Measurements from ENCODE around the gene SCYGR2.

SCYGR2 gene

DNA sequence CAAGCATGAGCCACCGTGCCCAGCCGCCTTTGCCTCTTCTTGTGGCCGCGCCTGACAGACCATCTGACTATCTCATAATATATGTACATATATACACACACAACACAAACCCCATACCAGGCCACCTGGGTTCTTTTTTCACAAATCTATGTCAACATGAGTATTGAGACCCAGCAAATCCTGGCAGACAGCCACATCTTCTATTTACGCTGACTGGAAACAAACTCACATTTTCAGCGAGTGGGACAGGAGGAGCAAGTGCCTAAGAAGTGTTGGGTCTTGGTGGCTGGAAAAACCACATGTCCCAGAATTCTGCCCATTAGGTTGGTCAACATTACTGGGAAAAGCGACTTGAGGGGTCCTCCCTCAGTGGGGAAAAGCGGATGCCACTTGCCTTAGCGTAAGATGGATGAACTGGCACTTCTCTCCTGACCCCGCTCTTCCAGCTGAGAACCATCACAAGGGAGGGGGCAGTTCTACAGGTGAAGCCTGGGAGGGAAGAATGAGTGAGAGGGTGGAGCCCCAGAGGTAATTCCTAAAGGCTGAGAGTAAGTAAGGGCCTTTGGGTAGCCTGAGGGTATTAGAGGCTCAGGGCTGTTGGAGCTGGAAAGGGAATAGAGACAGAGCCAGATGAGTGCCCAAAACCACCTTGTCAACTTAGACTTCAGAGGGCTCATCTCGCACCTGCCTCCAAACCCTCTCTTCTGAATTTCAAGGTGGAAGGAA lies 14.0 kb downstream of the SCYGR2 start:
- in situ Hi-C loops (cut with MboI; ENCODE audit: low sequenced_read_pairs) = no loop called here

GRCh38 chr2:227613272-227613660 lies 14.6 kb downstream of the SCYGR2 start:
- in situ Hi-C loops (cut with MboI; ENCODE audit: low sequenced_read_pairs) = no loop called here

GRCh38 chr2:227614246-227614645 lies 15.6 kb downstream of the SCYGR2 start:
- in situ Hi-C loops (cut with MboI; ENCODE audit: low sequenced_read_pairs) = no loop called here

GRCh38 chr2:227614740-227615139 lies 16.0 kb downstream of the SCYGR2 start, which contains the start of gene SCYGR3:
Gene SCYGR3 (minus strand): TSS chr2:227614840. CDS start chr2:227614840, 0 bp downstream.
- in situ Hi-C loops (cut with MboI; ENCODE audit: low sequenced_read_pairs) = no loop called here

DNA sequence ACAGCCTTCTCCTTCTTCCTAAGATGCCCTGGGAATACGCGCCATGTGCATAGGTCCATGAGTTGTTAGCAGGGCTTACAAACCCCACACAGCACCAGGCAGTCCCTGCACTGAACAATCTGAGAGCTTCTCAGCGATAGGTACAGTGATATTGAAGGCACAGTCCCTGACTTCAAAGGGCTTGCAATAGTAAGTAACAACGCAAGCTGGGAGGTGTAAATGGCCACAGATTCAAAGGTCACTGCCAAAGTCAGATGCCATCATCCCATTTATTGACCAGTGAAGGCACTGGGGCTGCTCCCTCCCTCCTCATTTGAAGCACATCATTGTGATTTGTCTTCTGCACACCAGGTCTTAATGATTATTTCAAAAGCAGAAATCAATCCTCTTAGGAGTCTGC lies 16.5 kb downstream of the SCYGR2 start:
- in situ Hi-C loops (cut with MboI; ENCODE audit: low sequenced_read_pairs) = no loop called here

- in situ Hi-C loops (cut with MboI; ENCODE audit: low sequenced_read_pairs) = no loop called here
Measured at GRCh38 chr2:227615906-227616305, 17.2 kb downstream of the SCYGR2 start.

DNA sequence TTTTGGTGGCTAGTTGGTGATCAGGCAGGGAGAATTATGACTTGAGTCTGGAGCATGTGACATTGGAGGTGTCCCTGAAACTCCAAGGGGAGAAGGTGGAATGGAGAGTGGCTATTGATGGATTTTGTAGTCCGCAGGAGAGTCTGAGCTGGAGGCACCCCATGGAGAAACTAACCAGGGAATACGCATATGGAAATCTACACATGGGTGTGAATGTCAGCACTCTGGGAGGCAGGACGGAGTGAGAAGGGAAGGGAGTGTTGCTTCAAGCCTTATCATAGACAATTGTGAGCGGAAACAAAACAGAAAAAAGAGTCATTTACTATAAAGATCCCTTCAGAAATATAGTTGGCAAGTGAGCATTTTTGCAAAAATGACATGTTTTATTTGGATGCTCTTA lies 17.9 kb downstream of the SCYGR2 start:
- in situ Hi-C loops (cut with MboI; ENCODE audit: low sequenced_read_pairs) = no loop called here

GRCh38 chr2:227617316-227618230 lies 18.9 kb downstream of the SCYGR2 start, which contains the start of gene SCYGR4:
Gene SCYGR4 (plus strand): TSS chr2:227617498. CDS start chr2:227617498, 0 bp downstream.
- in situ Hi-C loops (cut with MboI; ENCODE audit: low sequenced_read_pairs) = no loop called here

- in situ Hi-C loops (cut with MboI; ENCODE audit: low sequenced_read_pairs) = no loop called here
Measured at GRCh38 chr2:227623226-227623625, 24.5 kb downstream of the SCYGR2 start.

DNA sequence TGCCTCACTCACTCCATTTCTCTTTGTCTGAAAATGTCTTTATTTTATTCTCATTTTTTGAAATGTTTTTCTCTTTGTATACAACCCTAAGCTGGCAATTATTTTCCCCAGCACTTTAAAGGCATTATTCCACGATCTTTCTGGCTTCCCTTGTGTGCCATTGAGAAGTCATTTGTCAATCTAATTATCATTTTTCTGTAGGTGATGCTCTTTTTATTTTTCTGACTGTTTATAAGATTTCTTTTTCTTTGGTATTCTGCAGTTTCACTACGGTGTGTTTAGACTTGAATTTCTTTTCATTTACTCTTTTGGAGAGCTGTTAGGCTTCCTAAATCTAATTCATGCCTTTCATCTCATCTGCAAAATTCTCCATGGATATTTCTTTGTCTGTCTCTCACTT lies 26.7 kb downstream of the SCYGR2 start:
- in situ Hi-C loops (cut with MboI; ENCODE audit: low sequenced_read_pairs) = no loop called here

- in situ Hi-C loops (cut with MboI; ENCODE audit: low sequenced_read_pairs) = no loop called here
Measured at GRCh38 chr2:227626580-227627151, 28.0 kb downstream of the SCYGR2 start.

DNA sequence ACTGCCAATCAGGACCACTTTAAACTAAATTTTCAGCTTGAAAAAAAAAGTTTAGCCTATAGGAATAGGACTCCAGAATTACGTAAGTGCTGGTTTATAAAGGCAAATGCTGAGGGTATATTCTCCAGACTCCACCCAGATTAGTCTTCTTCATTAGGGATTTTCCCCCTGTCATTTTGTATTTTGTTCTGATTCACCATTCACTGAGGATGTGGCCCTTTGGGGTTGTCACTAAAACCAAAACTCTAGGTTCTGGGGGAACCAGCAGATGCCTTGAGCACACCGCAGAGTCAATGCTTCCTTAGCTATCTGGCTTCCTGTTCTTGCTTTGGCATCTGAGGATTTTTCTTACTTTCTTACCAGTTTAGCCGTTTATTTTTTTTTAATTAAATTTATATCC lies 29.1 kb downstream of the SCYGR2 start:
- in situ Hi-C loops (cut with MboI; ENCODE audit: low sequenced_read_pairs) = no loop called here

DNA sequence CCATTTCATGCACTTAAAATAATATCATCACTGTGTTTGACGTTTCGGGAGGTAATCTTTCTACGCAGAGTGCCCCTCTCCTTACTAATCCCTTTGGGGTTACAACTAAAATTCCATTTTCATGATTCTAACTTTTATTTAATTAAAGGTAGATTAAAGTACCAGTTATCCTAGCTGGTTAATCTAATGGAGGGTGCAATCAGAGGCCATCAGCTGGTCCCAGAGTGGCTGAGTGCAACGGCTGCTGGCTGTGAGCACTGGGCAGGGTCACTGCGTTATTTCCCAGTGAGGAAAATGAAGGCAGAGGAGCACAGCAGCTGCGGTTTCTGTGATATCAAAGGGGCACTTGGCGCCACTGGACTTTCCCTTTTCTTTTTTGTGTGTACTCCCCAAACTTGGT lies 30.7 kb downstream of the SCYGR2 start:
- in situ Hi-C loops (cut with MboI; ENCODE audit: low sequenced_read_pairs) = no loop called here

GRCh38 chr2:227630322-227630721 lies 31.6 kb downstream of the SCYGR2 start:
- in situ Hi-C loops (cut with MboI; ENCODE audit: low sequenced_read_pairs) = no loop called here

DNA sequence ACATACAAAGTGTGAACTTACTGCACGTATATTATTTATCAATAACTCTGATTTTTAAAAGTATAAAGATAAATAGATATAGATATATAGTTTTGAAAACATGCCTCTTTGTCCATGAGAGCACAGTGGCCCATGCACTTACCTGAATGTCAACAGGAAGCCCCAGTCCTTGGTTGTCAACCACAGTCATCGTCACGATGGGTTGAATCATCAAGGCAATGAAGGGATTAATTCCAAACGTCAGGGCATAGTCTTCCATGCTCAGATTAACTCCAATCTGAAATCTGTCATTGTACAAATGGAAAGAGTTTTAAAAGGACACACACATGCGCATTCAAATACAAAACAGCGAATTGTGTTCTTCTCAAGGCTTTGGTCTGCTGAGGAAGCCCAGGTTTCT lies 34.1 kb downstream of the SCYGR2 start:
- in situ Hi-C loops (cut with MboI; ENCODE audit: low sequenced_read_pairs) = no loop called here

GRCh38 chr2:227634201-227634600 lies 35.5 kb downstream of the SCYGR2 start:
- in situ Hi-C loops (cut with MboI; ENCODE audit: low sequenced_read_pairs) = no loop called here

GRCh38 chr2:227642656-227643055 lies 44.0 kb downstream of the SCYGR2 start:
- in situ Hi-C loops (cut with MboI; ENCODE audit: low sequenced_read_pairs) = no loop called here

DNA sequence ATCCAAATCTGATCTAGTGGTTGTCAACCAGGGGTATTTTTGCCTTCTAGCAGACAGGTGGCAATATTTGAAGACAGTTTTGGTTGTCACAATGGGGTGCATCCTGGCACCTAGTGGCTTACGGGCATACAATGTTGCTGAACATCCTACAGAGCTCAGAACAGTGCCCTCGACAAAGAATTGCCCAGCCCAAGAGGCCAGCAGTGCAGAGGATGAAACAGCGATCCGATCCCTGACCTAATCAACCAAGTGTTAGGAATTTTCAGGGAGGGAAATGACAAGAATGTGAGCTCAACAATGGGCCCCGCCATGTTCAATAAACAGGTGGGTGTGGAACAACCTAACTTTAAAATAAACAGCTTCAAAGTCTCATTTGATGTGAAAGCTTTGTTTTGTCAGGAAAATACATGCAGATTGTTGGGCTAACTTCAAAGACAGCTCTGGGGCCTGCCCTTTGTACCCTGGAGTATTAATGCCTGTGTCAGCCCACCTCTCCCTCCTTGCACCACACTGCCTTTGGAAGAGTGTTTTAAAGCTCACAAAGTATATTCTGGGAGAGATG lies 45.4 kb downstream of the SCYGR2 start:
- in situ Hi-C loops (cut with MboI; ENCODE audit: low sequenced_read_pairs) = no loop called here

Measured in HL-60/S4 treated with phorbol 12-myristate 13-acetate at 8.2 ng/mL for 4 days and 3 days (cell line).